Activated naive CD8-positive, alpha-beta T cell treated with anti-CD3 and anti-CD28 coated beads for 36 hours (primary cell): ENCODE data around the gene CACNA1G. TPM values are rescaled to one million over a fixed set of nuclear protein-coding genes. Genes with fewer than 3 reads are reported as not detected.
A peak's percentile ranks its signal among the peaks of the same experiment; 100 is the strongest.

Source experiments
- DNase-seq: peaks from one replicate; pipeline ENCODE4 v3.0.0; 2021
- H3K27ac Mint-ChIP-seq: one replicate; pipeline ENCODE4 v1.8.0; 2022; ENCODE audit warnings: mild to moderate bottlenecking, moderate library complexity, mixed read lengths
- H3K27me3 Mint-ChIP-seq: one replicate; pipeline ENCODE4 v1.8.0; 2022; ENCODE audit warnings: mild to moderate bottlenecking, mixed read lengths
- H3K36me3 Mint-ChIP-seq: one replicate; pipeline ENCODE4 v1.8.0; 2021; ENCODE audit warnings: mild to moderate bottlenecking, mixed read lengths
- H3K4me1 Mint-ChIP-seq: one replicate; pipeline ENCODE4 v1.8.0; 2021; ENCODE audit warnings: mixed read lengths
- H3K4me3 Mint-ChIP-seq: one replicate; pipeline ENCODE4 v1.8.0; 2022; ENCODE audit warnings: mild to moderate bottlenecking, moderate library complexity, mixed read lengths
- H3K9me3 Mint-ChIP-seq: one replicate; pipeline ENCODE4 v1.8.0; 2022; ENCODE audit warnings: mixed read lengths
- total RNA-seq, 2 experiments: library from RNA; stranded (reverse); gene quantifications; one replicate each; pipeline ENCODE4 v1.2.3, GENCODE V29; 2021

CACNA1G gene
- total RNA-seq, 2 experiments from 2014 or later, result 0.06 TPM; not detected in 1

DNA sequence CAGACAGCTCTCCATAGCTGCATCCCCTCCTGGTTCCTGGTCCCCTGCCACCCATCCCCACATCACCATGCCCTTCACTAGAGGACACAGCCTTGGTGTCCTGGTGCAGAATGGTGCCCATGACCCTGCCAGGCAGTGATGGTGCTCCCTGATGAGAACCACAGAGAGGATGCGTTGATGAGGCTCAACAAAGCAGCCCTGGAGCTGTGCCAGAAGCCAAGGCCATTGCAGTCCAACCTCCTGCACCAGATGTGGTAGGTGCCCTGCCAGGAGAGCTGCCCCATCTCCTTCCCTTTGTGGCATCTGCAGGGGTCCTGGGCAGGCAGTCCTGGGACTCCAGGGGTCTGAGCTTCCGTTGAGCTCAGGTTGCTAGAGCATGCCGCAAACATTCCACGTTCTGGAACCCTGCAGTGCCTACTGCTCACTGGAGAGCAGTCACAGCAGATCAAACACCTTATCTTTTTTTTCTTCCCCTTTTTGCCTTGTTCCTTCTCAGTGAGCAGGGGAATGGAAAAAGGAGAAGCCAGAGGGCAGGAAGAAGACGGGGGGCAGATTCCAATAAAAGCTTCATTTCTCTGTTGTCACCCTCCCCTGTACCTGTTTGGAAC is 33.3 kb upstream of the CACNA1G start:
- Mint-ChIP-seq H3K9me3 (no peaks in the 10 kb centered on the region), H3K4me1 (no peaks in the 10 kb centered on the region), H3K36me3 (no peaks in the 10 kb centered on the region), H3K27ac (no peak overlapping the region), H3K27me3 (peaks cover 40% of the 10 kb centered on the region), H3K4me3 (no peak overlapping the region)
- DNase-seq, result no peak

DNA sequence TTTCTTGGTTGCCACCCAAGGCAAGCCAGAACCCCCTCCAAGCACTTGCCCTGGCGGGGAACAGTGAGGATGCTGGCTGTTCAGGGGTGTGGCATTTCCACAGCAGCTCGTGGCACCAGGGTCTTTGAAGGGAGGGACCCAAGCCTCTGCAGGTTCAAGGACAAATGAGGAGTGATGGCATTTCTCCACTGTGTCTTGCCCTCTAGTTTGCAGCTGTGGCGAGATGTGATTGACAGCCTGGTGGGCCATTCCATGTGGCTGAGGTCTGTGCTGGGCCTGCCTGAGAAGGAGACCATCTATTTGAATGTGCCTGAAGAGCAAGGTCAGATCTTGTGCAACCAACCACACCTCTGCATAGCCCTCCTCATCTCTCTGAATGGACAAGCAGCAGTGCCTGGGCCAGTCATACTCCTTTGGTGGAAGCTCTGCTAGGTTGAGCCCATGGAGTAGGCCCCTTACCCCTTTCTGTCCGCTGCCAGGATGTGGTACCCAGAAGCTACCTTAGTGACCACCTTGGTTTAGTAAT is 32.5 kb upstream of the CACNA1G start:
- H3K27ac Mint-ChIP-seq, result no peak overlapping the region
- no peaks in the 10 kb centered on the region for H3K4me1 Mint-ChIP-seq
- H3K27me3 Mint-ChIP-seq, result peaks cover 47% of the 10 kb centered on the region
- H3K4me3 Mint-ChIP-seq, result no peak overlapping the region
- no peaks in the 10 kb centered on the region for H3K36me3 Mint-ChIP-seq
- no peaks in the 10 kb centered on the region for H3K9me3 Mint-ChIP-seq
- DNase-seq, result no peak

GRCh38 chr17:50529849-50530248 is 30.7 kb upstream of the CACNA1G start:
- DNase-seq, result no peak
- H3K4me3 Mint-ChIP-seq, result no peak overlapping the region
- H3K27me3 Mint-ChIP-seq, result peaks cover 64% of the 10 kb centered on the region

DNA sequence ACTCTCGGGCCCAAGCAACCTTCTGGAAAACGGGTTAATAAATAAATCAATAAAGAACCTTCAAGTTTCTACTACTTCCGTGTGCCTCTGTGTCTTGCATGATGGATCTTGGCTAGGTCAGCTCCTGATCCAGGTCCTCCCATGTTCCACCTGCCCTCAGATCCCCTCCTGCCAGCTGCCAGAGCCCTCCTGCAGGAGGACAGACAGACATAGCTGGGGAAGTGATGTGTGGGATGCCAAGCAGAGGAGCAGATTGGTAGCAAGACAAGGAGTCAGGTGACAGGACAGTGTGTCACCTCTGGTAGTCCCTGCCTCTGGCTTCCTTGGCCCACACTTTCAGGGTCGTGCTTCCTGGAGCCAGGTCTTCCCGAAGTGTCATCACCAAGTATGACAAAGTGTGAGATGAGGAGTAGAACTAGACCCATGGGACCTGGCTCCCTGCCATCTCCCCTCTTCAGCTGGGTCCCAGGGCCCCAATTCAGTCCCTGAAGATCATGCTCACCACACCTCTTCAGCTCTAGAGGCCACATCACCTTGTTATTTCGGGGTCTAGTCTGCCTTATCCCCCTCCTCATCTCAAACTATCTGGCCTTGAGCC is 29.0 kb upstream of the CACNA1G start:
- Mint-ChIP-seq H3K36me3 (no peaks in the 10 kb centered on the region), H3K9me3 (no peaks in the 10 kb centered on the region), H3K27me3 (peaks cover 67% of the 10 kb centered on the region)

More at GRCh38 chr17:50529849-50530248, 30.7 kb upstream of the CACNA1G start:
- H3K9me3 Mint-ChIP-seq, result no peaks in the 10 kb centered on the region
- peaks cover 13% of the 10 kb centered on the region for H3K4me1 Mint-ChIP-seq
- H3K36me3 Mint-ChIP-seq, result no peaks in the 10 kb centered on the region
- no peak overlapping the region for H3K27ac Mint-ChIP-seq

DNA sequence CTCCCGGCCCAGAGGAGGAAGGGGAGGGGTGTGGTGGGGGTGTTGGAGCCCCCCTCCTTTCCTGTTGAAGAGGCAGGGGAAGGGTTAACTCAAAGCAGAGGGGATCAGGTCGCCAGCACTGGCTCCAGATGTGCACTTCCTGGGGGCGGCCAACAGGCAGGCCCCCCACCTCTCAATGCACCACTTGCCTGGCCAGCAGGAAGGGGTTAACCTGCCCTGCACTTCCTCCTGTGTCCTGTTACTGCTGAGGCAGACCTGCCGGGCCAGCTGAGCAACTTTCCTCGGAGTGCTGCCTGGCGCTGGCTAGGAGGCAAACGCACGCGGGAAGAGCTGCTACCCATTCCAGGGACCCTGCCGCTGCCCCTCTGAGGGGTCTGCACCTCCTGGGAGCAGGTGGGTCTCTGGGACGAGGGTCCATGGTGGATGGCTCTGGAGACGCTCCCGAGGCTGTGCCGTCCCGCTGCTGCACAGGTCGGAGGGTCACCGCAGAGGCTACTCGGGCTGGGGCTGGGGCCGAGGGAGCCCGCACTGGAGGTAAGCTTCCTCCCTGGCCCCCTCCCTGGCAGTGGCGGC is 28.0 kb upstream of the CACNA1G start, which contains the start of gene EPN3:
Gene EPN3 (plus strand): TSS at position 284 of the 573 bp plus-strand sequence. CDS start 3,822 bp downstream, outside the sequence.
- peaks cover 67% of the 10 kb centered on the region for H3K27me3 Mint-ChIP-seq
- DNase-seq, result no peak

More for the DNA sequence above, 29.0 kb upstream of the CACNA1G start:
- no peak overlapping the region for H3K27ac Mint-ChIP-seq
- no peak for DNase-seq
- no peak overlapping the region for H3K4me3 Mint-ChIP-seq
- peaks cover 13% of the 10 kb centered on the region for H3K4me1 Mint-ChIP-seq

GRCh38 chr17:50533185-50533584 is 27.3 kb upstream of the CACNA1G start:
- DNase-seq, result no peak
- Mint-ChIP-seq H3K36me3 (no peaks in the 10 kb centered on the region), H3K27ac (no peak overlapping the region), H3K9me3 (no peaks in the 10 kb centered on the region), H3K4me3 (no peak overlapping the region), H3K4me1 (peaks cover 13% of the 10 kb centered on the region), H3K27me3 (peaks cover 67% of the 10 kb centered on the region)

More for the DNA sequence above, 28.0 kb upstream of the CACNA1G start, which contains the start of gene EPN3:
- no peak within 1 kb of the TSS for H3K27ac Mint-ChIP-seq
- H3K4me1 Mint-ChIP-seq, result peaks cover 13% of the 10 kb centered on the region
- H3K9me3 Mint-ChIP-seq, result no peaks in the 10 kb centered on the region
- no peak within 1 kb of the TSS for H3K4me3 Mint-ChIP-seq
- no peaks in the 10 kb centered on the region for H3K36me3 Mint-ChIP-seq

- peaks cover 15% of the 10 kb centered on the region for H3K4me1 Mint-ChIP-seq
- H3K27ac Mint-ChIP-seq, result no peak overlapping the region
- H3K4me3 Mint-ChIP-seq, result no peak overlapping the region
- H3K9me3 Mint-ChIP-seq, result no peaks in the 10 kb centered on the region
- no peak for DNase-seq
- peaks cover 62% of the 10 kb centered on the region for H3K27me3 Mint-ChIP-seq
- no peaks in the 10 kb centered on the region for H3K36me3 Mint-ChIP-seq
Observed at GRCh38 chr17:50533720-50534148, 26.8 kb upstream of the CACNA1G start.

- no peaks in the 10 kb centered on the region for H3K9me3 Mint-ChIP-seq
- H3K36me3 Mint-ChIP-seq, result no peaks in the 10 kb centered on the region
- peak; percentile 38 for DNase-seq
- no peak overlapping the region for H3K4me3 Mint-ChIP-seq
- H3K27me3 Mint-ChIP-seq, result peaks cover 55% of the 10 kb centered on the region
- no peak overlapping the region for H3K27ac Mint-ChIP-seq
- peaks cover 15% of the 10 kb centered on the region for H3K4me1 Mint-ChIP-seq
Observed at GRCh38 chr17:50534222-50534978, 26.1 kb upstream of the CACNA1G start.

DNA sequence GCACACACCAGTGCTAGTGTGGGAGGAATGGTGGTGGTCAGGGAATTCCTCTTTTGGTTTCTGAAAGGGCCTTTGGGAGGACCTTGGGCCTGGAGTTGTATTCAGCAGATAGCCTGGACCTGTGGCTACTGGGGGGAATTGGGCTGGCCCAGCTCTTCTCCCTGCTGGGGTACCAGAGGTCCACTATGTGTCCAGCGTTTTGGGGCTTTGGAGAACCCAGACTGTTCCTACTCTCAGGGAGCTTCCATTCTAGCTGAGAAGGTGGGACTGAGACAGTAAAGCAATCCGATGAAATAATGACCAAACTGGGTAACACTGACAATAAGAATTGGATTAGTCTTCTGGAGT is 25.6 kb upstream of the CACNA1G start:
- Mint-ChIP-seq H3K36me3 (no peaks in the 10 kb centered on the region), H3K9me3 (no peaks in the 10 kb centered on the region), H3K27ac (no peak overlapping the region), H3K27me3 (peaks cover 49% of the 10 kb centered on the region), H3K4me1 (peaks cover 15% of the 10 kb centered on the region), H3K4me3 (no peak overlapping the region)
- no peak for DNase-seq

GRCh38 chr17:50535407-50535806 is 25.1 kb upstream of the CACNA1G start:
- H3K27ac Mint-ChIP-seq, result no peak overlapping the region
- no peaks in the 10 kb centered on the region for H3K36me3 Mint-ChIP-seq
- peaks cover 15% of the 10 kb centered on the region for H3K4me1 Mint-ChIP-seq
- no peaks in the 10 kb centered on the region for H3K9me3 Mint-ChIP-seq
- no peak for DNase-seq
- H3K27me3 Mint-ChIP-seq, result peaks cover 45% of the 10 kb centered on the region
- no peak overlapping the region for H3K4me3 Mint-ChIP-seq

DNA sequence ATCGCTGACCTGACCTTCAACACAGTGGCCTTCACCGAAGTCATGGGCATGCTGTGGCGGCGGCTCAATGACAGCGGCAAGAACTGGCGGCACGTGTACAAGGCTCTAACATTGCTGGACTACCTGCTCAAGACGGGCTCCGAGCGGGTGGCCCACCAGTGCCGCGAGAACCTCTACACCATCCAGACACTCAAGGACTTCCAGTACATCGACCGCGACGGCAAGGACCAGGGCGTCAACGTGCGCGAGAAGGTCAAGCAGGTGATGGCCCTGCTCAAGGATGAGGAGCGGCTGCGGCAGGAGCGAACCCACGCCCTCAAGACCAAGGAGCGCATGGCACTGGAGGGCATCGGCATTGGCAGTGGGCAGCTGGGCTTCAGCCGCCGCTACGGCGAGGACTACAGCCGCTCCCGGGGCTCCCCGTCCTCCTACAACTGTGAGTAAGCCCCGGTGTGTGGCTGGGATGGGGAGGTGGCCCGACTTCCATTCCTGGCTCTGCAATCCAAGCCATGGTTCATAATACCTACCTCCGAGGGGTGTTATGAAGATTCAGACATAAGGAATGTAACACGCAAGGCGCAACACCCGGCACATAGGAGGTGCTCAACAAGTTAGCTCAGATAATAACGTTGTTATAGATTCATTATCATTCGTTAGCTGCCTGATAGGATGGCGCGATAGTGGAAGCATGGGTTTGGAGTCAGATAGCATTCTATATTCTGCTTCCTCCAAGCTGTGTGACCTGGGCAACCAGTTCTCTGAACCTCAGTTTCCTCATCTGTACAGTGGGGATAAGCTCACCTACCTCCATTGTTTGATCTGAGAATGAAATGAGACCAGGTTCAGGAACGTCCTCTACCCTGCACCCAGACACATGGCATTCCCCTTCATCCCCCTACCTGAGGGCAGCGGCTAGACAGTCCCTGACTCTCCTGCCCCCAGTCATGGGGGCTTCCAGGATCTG is 23.6 kb upstream of the CACNA1G start:
- H3K27me3 Mint-ChIP-seq, result peaks cover 29% of the 10 kb centered on the region
- DNase-seq, result no peak
- H3K9me3 Mint-ChIP-seq, result no peaks in the 10 kb centered on the region
- H3K36me3 Mint-ChIP-seq, result no peaks in the 10 kb centered on the region
- H3K4me3 Mint-ChIP-seq, result no peak overlapping the region
- H3K27ac Mint-ChIP-seq, result no peak overlapping the region
- H3K4me1 Mint-ChIP-seq, result peaks cover 20% of the 10 kb centered on the region

- H3K4me3 Mint-ChIP-seq, result no peak overlapping the region
- no peak for DNase-seq
- H3K9me3 Mint-ChIP-seq, result no peaks in the 10 kb centered on the region
- H3K27me3 Mint-ChIP-seq, result peaks cover 20% of the 10 kb centered on the region
- H3K36me3 Mint-ChIP-seq, result no peaks in the 10 kb centered on the region
- H3K27ac Mint-ChIP-seq, result no peak overlapping the region
- H3K4me1 Mint-ChIP-seq, result peaks cover 26% of the 10 kb centered on the region
Observed at GRCh38 chr17:50537721-50538548, 22.6 kb upstream of the CACNA1G start.

- no peak overlapping the region for H3K4me3 Mint-ChIP-seq
- peaks cover 19% of the 10 kb centered on the region for H3K4me1 Mint-ChIP-seq
- H3K27me3 Mint-ChIP-seq, result peaks cover 14% of the 10 kb centered on the region
- no peak overlapping the region for H3K27ac Mint-ChIP-seq
- no peak for DNase-seq
- H3K36me3 Mint-ChIP-seq, result no peaks in the 10 kb centered on the region
- H3K9me3 Mint-ChIP-seq, result no peaks in the 10 kb centered on the region
Observed at GRCh38 chr17:50538549-50539410, 21.7 kb upstream of the CACNA1G start.
